NB4 (cell line): ENCODE data around the gene MROH7.

Source experiments
- POLR2A ChIP-seq: IDR thresholded peaks from 2 replicates; pipeline ENCODE4 v1.6.1; 2011; ENCODE audit warnings: mild to moderate bottlenecking; ENCODE audit not compliant: insufficient read length; ENCODE audit errors: extremely low read depth
- TF ChIP-seq, protein P1 (sequence below): IDR thresholded peaks from one replicate; pipeline ENCODE4 v1.5.1; 2012; ENCODE audit warnings: low read depth, low read length

DNA sequence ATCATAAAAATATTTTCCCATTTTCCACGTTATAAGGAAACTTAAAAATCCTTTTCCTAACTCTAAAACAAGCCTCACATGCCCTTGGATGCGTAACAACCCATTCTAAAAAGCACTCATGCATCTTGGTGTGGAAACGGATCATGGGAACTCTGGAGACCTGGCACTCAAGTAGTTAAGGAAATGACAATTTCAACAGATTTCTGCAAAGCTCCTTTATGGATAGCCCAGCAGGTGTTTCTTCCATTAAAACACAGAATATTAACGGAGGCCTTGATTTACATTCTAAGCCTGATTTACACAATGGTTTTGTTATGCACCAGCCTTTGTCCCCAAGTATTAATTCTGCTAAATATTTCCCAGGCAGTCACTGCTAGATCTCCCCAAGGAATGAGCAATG, 109.8 kb downstream of the MROH7 start:
- TF ChIP-seq, protein P1, sequence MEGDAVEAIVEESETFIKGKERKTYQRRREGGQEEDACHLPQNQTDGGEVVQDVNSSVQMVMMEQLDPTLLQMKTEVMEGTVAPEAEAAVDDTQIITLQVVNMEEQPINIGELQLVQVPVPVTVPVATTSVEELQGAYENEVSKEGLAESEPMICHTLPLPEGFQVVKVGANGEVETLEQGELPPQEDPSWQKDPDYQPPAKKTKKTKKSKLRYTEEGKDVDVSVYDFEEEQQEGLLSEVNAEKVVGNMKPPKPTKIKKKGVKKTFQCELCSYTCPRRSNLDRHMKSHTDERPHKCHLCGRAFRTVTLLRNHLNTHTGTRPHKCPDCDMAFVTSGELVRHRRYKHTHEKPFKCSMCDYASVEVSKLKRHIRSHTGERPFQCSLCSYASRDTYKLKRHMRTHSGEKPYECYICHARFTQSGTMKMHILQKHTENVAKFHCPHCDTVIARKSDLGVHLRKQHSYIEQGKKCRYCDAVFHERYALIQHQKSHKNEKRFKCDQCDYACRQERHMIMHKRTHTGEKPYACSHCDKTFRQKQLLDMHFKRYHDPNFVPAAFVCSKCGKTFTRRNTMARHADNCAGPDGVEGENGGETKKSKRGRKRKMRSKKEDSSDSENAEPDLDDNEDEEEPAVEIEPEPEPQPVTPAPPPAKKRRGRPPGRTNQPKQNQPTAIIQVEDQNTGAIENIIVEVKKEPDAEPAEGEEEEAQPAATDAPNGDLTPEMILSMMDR, result no peak
- no peak for TF ChIP-seq POLR2A
